T47D (cell line): ENCODE results near the gene ZNF727.
A peak's percentile ranks its signal among the peaks of the same experiment; 100 is the strongest.
"Not testable (repeated sequence)": the region's sequence is repeated elsewhere in the genome, so short reads cannot be mapped to it uniquely, and the experiment has no call there.

Source experiments
- DNase-seq, 2 experiments: peaks; one replicate each; pipeline versions ENCODE4 v3.0.0 to v3.0.0-alpha.2; 2011 to 2012; ENCODE audit warnings: low read depth in 1 of 2, low spot score in 1 of 2
- JUND ChIP-seq: IDR thresholded peaks from 2 replicates; pipeline ENCODE4 v1.6.1; 2012; ENCODE audit warnings: low read depth
- in situ Hi-C: cut with HindIII; loops from 2 replicates; pipeline ENCODE4 v1.10.0; 2016; ENCODE audit warnings: low sequenced_read_pairs, low pct_unique_long_range_greater_than_20kb

ZNF727 gene

DNA sequence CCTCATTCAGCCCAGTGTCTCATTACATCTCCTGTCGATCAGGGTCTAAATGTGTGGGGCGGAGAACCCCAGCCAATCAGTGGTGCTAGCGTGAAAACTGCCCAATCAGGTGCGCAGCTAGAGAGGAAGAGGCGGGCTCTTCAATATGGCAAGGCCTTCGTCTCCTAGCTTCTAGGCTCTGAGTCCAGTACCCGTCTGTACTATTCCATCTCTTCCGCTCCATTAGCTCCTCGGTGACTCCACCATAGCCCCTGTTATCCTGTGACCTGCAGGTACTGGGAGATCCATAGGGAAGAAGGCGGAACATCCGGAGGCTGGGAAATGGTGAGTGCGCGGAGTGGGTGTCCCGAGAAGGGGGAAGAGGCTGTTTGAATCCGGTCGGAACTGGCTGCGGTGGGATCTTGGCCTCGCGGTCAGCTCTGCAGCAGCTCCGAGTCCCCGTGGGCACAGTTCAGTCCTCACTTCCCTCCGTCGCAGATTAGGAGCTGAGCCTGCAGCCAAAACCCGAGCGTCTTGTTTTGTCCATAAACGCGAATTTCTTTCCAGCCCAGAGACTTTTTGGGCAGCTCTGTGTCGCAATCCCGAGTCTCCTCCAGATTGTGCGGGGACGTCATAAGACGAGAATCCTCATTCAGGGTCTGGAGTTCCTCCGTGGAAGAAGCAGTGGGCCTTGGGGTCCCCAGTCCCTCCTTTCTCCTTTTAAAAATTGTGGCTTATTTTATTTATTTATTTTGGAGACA is at the start of gene ZNF727:
Gene ZNF727, plus strand, starts transcription at position 134 of the 740 bp plus-strand sequence. Its CDS starts 188 bp downstream, at position 322.
- TF ChIP-seq JUND: no peak
- peak; percentile 98 to 99 for DNase-seq
- in situ Hi-C loops: no loop called here

DNA sequence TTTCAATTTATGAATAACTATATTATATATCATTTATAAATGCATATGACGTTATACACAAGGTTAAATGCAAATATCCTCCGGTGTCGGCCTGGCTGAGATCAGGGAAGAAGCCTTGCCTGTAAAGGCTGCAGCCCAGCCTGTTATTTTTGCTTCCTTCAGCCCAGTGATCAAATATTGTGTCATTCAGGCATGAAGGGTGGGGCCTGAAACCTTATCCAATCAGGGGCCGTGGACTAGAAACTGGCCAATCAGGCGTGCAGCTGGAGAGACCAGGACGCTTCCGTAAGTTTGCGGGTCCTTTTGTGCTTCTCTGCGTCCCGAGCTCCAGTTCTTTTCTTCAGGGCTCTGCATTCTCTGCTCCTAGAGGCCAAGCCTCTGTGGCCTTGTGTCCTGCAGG is 46.7 kb upstream of the ZNF727 start, which contains the start of gene ZNF722:
Gene ZNF722, plus strand, starts transcription at position 301 of the 400 bp plus-strand sequence. CDS start 113 bp downstream, outside the sequence.
- no peak for TF ChIP-seq JUND
- in situ Hi-C loops: no loop called here
- peak in 1 of 2 experiments; percentile 40 for DNase-seq

DNA sequence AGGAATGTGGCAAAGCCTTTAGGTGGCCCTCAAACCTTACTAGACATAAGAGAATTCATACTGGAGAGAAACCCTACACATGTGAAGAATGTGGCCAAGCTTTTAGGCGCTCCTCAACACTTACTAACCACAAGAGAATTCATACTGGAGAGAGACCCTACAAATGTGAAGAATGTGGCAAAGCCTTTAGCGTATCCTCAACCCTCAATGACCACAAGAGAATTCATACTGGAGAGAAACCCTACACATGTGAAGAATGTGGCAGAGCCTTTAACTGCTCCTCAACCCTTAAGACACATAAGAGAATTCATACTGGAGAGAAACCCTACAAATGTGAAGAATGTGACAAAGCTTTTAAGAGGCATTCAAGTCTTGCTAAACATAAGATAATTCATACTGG is 29.7 kb upstream of the ZNF727 start:
- DNase-seq, in situ Hi-C loops: not testable (repeated sequence)

DNA sequence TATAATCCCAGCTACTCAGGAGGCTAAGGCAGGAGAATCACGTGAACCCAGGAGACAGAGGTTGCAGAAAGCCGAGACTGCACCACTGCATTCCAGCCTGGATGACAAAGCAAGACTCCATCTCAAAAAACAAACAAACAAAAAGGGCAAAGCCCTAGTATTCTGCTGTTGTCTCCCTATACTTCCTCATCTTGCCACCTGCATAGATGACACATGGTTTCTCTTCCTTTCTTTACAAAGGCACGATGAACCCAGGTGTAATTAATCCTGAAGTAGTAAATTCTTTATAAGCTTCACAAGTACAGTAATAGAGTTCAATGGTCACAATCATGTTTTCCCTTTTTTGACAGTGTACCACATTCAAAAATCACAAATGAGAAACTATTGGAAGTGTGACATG is 9.8 kb upstream of the ZNF727 start:
- no peak for DNase-seq
- TF ChIP-seq JUND: no peak
- in situ Hi-C loops: no loop called here

DNA sequence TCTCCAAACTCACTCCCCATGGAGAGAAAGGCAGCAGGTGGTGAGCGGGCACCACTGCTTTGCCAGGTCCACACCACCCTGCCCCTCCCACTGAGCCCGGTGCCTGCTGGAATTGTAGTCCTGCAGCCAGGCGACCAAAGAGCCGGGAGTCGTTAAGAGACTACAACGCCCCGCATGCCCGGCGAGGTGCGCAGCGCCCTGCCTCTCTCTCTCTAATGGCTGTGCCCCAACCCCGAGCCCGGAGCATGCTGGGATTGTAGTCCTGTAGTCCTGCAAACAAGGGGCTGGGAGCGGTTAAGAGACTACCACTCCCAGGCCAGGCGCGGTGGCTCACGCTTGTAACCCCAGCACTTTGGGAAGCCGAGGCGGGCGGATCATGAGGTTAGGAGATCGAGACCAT is 8.1 kb upstream of the ZNF727 start:
- TF ChIP-seq JUND: no peak
- DNase-seq: peak in 1 of 2 experiments; percentile 33
- in situ Hi-C loops: no loop called here

DNA sequence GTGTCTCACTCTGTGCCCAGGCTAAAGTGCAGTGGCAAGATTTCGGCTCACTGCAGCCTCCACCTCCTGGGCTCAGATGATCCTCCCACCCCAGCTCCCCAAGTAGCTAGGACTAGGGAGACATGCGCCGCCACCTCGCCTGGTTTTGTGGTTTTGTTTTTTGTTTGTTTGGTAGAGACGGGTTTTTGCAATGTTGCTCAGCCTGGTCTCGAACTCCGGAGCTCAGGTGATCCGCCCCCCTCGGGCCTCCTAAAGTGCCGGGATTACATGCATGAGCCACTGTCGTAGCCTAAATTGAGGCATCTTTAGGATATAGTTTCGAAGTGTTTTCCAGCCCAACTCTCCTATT is 781 bp downstream of the ZNF727 start:
- peak in 1 of 2 experiments; percentile 56 for DNase-seq
- TF ChIP-seq JUND: no peak
- in situ Hi-C loops: no loop called here

DNA sequence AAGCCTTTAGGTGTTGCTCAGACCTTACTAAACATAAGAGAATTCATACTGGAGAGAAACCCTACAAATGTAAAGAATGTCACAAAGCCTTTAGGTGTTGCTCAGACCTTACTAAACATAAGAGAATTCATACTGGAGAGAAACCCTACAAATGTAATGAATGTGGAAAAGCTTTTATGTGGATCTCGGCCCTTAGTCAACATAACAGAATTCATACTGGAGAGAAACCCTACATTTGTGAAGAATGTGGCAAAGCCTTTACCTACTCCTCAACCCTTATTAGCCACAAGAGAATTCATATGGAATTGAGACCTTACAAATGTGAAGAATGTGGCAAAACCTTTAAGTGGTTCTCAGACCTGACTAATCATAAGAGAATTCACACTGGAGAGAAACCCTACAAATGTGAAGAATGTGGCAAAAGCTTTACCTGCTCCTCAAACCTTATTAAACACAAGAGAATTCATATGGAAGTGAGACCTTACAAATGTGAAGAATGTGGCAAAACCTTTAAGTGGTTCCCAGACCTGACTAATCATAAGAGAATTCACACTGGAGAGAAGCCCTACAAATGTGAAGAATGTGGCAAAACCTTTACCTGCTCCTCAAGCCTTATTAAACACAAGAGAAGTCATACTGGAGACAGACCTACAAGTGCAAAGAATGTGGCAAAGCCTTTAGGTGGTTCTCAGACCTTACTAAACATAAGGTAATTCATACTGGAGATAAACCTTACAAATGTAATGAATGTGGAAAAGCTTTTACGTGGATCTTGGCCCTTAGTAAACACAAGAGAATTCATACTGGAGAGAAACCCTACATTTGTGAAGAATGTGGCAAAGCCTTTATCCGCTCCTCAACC is 32.8 kb downstream of the ZNF727 start:
- DNase-seq, in situ Hi-C loops: not testable (repeated sequence)

DNA sequence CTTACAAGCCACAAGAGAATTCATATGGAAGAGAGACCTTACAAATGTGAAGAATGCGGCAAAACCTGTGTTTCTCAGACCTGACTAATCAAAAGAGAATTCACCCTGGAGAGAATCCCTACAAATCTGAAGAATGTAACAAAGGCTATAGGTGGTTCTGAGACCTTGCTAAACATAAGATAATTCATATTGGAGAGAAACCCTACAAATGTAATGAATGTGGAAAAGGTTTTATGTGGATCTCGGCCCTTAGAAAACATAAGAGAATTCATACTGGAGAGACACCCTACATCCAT is 33.4 kb downstream of the ZNF727 start:
- no peak for DNase-seq
- in situ Hi-C loops: no loop called here
- no peak for TF ChIP-seq JUND

DNA sequence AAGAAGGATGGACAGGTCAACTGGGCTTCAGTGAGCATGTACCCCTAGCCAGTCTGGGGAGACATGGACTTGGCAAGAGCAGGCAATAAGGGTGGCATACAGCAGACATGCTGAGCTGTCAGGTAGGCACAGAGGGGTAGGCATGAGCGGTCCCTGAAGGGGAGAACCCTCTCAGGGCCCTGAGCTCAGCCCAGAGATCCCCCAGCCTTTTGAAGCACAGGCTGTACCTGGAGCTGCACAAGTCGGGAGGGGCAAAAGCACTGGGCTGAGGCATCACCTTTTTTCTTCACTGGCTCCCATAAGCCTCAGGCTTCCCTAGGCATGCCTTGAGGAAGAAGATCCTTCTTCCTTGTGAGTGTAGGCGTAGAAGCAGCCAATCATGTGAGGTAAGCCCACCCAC is 42.3 kb downstream of the ZNF727 start:
- in situ Hi-C loops: no loop called here
- no peak for TF ChIP-seq JUND
- no peak for DNase-seq

DNA sequence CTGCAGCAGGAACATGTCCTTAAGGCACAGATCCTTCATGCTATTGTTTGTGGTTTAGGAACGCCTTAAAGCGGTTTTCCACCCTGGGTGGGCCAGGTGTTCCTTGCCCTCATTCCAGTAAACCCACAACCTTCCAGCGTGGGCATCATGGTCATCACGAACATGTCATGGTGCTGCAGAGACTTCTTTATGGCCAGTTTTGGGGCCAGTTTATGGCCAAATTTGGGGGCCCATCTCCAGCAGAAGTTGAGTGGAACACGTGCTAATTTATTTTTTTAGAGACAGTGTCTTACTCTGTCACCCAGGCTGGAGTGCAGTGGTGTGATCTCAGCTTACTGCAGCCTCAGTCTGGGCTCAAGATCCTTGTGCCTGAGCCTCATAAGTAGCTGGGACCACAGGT is 43.6 kb downstream of the ZNF727 start:
- DNase-seq, in situ Hi-C loops: not testable (repeated sequence)
